HL-60 (cell line): ENCODE measurements around the gene IGFBP6.

Source experiments
- DNase-seq, 2 experiments: peaks; one replicate each; pipeline ENCODE4 v3.0.0-alpha.2; 2010 to 2020; ENCODE audit warnings: low read depth in 1 of 2, low spot score in 1 of 2
- H3K27ac ChIP-seq: fragments of 250-450 bp; sonication (Bioruptor Pico); replicated peaks from 2 replicates; pipeline ENCODE4 v1.5.1; 2020; ENCODE audit warnings: mild to moderate bottlenecking, moderate library complexity
- H3K27me3 ChIP-seq: fragments of 250-450 bp; sonication (Bioruptor Pico); 2 replicates; pipeline ENCODE4 v1.5.1; 2021; ENCODE audit warnings: mild to moderate bottlenecking, moderate library complexity; ENCODE audit not compliant: insufficient read depth, poor library complexity, severe bottlenecking
- H3K4me3 ChIP-seq: replicated peaks from 2 replicates; pipeline ENCODE4 v1.5.1; 2011; ENCODE audit warnings: mild to moderate bottlenecking, control low read depth, low read length; ENCODE audit not compliant: insufficient read depth
- GABPA ChIP-seq: IDR thresholded peaks from 2 replicates; pipeline ENCODE4 v1.6.1; 2012; ENCODE audit warnings: low read depth
- POLR2AphosphoS5 ChIP-seq: IDR thresholded peaks from 2 replicates; pipeline ENCODE4 v1.6.1; 2012; ENCODE audit warnings: low read depth
- SPI1 ChIP-seq: IDR thresholded peaks from 2 replicates; pipeline ENCODE4 v1.6.1; 2012; ENCODE audit warnings: low read depth, mild to moderate bottlenecking, borderline replicate concordance
- TF ChIP-seq, protein P1 (sequence below): IDR thresholded peaks from one replicate; pipeline ENCODE4 v1.5.1; 2011; ENCODE audit warnings: low read length, control low read depth, inconsistent platforms; ENCODE audit not compliant: insufficient read depth
- TF ChIP-seq, protein P2 (sequence below): IDR thresholded peaks from 2 replicates; pipeline ENCODE4 v1.6.1; 2012; ENCODE audit warnings: low read depth; ENCODE audit not compliant: insufficient replicate concordance

Gene IGFBP6

DNA sequence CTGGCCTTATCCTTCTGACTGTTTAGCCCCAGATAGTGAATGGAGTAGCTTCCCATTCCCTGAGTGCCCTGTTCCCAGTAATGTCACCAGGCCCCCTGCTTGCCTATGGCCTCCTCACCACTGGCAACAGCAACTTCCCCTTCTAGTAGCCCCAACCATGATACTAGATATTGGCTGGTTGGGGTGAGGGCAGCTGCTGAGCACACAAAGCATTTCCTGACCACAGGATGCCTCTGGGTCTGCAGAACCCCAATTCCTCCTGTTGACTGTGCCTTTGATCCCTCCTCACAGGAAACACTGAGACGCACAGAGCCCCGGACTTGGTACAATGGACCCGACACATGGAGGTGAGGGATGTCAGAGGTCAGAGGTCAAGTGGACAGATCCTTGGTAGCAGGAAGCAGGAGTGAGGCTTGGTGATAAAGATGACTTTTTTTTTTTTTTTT is 6.4 kb downstream of the IGFBP6 start:
- peak; percentile 76 to 91 for DNase-seq
- TF ChIP-seq, protein P1, sequence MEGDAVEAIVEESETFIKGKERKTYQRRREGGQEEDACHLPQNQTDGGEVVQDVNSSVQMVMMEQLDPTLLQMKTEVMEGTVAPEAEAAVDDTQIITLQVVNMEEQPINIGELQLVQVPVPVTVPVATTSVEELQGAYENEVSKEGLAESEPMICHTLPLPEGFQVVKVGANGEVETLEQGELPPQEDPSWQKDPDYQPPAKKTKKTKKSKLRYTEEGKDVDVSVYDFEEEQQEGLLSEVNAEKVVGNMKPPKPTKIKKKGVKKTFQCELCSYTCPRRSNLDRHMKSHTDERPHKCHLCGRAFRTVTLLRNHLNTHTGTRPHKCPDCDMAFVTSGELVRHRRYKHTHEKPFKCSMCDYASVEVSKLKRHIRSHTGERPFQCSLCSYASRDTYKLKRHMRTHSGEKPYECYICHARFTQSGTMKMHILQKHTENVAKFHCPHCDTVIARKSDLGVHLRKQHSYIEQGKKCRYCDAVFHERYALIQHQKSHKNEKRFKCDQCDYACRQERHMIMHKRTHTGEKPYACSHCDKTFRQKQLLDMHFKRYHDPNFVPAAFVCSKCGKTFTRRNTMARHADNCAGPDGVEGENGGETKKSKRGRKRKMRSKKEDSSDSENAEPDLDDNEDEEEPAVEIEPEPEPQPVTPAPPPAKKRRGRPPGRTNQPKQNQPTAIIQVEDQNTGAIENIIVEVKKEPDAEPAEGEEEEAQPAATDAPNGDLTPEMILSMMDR: no peak
- TF ChIP-seq, protein P2, sequence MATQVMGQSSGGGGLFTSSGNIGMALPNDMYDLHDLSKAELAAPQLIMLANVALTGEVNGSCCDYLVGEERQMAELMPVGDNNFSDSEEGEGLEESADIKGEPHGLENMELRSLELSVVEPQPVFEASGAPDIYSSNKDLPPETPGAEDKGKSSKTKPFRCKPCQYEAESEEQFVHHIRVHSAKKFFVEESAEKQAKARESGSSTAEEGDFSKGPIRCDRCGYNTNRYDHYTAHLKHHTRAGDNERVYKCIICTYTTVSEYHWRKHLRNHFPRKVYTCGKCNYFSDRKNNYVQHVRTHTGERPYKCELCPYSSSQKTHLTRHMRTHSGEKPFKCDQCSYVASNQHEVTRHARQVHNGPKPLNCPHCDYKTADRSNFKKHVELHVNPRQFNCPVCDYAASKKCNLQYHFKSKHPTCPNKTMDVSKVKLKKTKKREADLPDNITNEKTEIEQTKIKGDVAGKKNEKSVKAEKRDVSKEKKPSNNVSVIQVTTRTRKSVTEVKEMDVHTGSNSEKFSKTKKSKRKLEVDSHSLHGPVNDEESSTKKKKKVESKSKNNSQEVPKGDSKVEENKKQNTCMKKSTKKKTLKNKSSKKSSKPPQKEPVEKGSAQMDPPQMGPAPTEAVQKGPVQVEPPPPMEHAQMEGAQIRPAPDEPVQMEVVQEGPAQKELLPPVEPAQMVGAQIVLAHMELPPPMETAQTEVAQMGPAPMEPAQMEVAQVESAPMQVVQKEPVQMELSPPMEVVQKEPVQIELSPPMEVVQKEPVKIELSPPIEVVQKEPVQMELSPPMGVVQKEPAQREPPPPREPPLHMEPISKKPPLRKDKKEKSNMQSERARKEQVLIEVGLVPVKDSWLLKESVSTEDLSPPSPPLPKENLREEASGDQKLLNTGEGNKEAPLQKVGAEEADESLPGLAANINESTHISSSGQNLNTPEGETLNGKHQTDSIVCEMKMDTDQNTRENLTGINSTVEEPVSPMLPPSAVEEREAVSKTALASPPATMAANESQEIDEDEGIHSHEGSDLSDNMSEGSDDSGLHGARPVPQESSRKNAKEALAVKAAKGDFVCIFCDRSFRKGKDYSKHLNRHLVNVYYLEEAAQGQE: no peak
- peak; percentile 62; the same call in 1 of the 2 replicates for TF ChIP-seq SPI1
- no peak for TF ChIP-seq GABPA
- peak; percentile 79 for TF ChIP-seq POLR2AphosphoS5
- Histone ChIP-seq H3K27me3 (no peaks in the 10 kb centered on the region), H3K4me3 (no peak overlapping the region), H3K27ac (peak overlapping the region; percentile 49)

GRCh38 chr12:53105256-53105655 is 7.8 kb downstream of the IGFBP6 start:
- no peak for DNase-seq
- H3K4me3 ChIP-seq: no peak overlapping the region
- no peaks in the 10 kb centered on the region for H3K27me3 ChIP-seq
- no peak overlapping the region for H3K27ac ChIP-seq
- TF ChIP-seq, protein P1: no peak
- TF ChIP-seq SPI1 (no peak), GABPA (no peak), POLR2AphosphoS5 (no peak)
- TF ChIP-seq, protein P2: no peak

GRCh38 chr12:53105712-53106439 is 8.4 kb downstream of the IGFBP6 start:
- Histone ChIP-seq H3K27me3 (no peaks in the 10 kb centered on the region), H3K4me3 (no peak overlapping the region), H3K27ac (no peak overlapping the region)
- TF ChIP-seq, protein P1: no peak
- DNase-seq: no peak

- Histone ChIP-seq H3K27me3 (no peaks in the 10 kb centered on the region), H3K27ac (no peak overlapping the region), H3K4me3 (no peak overlapping the region)
- no peak for TF ChIP-seq GABPA
- TF ChIP-seq, protein P1: no peak
- TF ChIP-seq, protein P2: no peak
- no peak for TF ChIP-seq POLR2AphosphoS5
- TF ChIP-seq SPI1: no peak
- DNase-seq: no peak
Observed at GRCh38 chr12:53107122-53107521, 9.7 kb downstream of the IGFBP6 start.
